WTC11 (cell line): ENCODE measurements around the gene OR52K2. TPM values are rescaled to one million over a fixed set of nuclear protein-coding genes. Genes with fewer than 3 reads are reported as not detected.

Experiments
- ATAC-seq: fragments of 200-7000 bp; cut with Tn5 transposase; 2 replicates; pipeline ENCODE4 v1.10.0; 2021; ENCODE audit warnings: mild to moderate bottlenecking, moderate library complexity
- CTCF ChIA-PET: fragments of 300-600 bp; sonication (Branson Sonifier 250); formaldehyde crosslinking; loops from one replicate; lab custom pipeline; 2021; ENCODE audit warnings: antibody characterized with exemption; lab: Charles Lee
- POLR2A ChIA-PET: fragments of 350-600 bp; sonication (Branson Sonifier 250); formaldehyde crosslinking; loops from one replicate; lab custom pipeline; 2021; ENCODE audit warnings: antibody characterized with exemption; lab: Charles Lee
- DNase-seq: peaks from one replicate; pipeline ENCODE4 v3.0.0; 2021; ENCODE audit warnings: low spot score
- H3K27ac Mint-ChIP-seq: 2 replicates; pipeline ENCODE4 v1.8.0; 2021; ENCODE audit warnings: mixed read lengths
- H3K27me3 Mint-ChIP-seq: 2 replicates; pipeline ENCODE4 v1.8.0; 2021; ENCODE audit warnings: low read depth, mild to moderate bottlenecking, moderate library complexity, mixed read lengths
- H3K36me3 Mint-ChIP-seq: 2 replicates; pipeline ENCODE4 v1.8.0; 2021; ENCODE audit warnings: mixed read lengths
- H3K4me1 Mint-ChIP-seq: 2 replicates; pipeline ENCODE4 v1.8.0; 2022; ENCODE audit warnings: mixed read lengths
- H3K4me3 Mint-ChIP-seq: 2 replicates; pipeline ENCODE4 v1.8.0; 2021; ENCODE audit warnings: mild to moderate bottlenecking, moderate library complexity, mixed read lengths
- H3K9me3 Mint-ChIP-seq: 2 replicates; pipeline ENCODE4 v1.8.0; 2021; ENCODE audit warnings: mixed read lengths
- ATF2 ChIP-seq: sonication (generic); formaldehyde crosslinking; IDR thresholded peaks from 2 replicates; pipeline ENCODE4 v1.8.1; 2022; ENCODE audit warnings: low read depth, missing genetic modification reagents, borderline replicate concordance
- CBFB ChIP-seq: sonication (generic); formaldehyde crosslinking; IDR thresholded peaks from 2 replicates; pipeline ENCODE4 v1.8.1; 2022; ENCODE audit warnings: mild to moderate bottlenecking, low read depth, missing genetic modification reagents
- E2F1 ChIP-seq: sonication (generic); formaldehyde crosslinking; IDR thresholded peaks from 2 replicates; pipeline ENCODE4 v1.8.0; 2022; ENCODE audit warnings: mild to moderate bottlenecking, missing genetic modification reagents
- ELF4 ChIP-seq: sonication (generic); formaldehyde crosslinking; IDR thresholded peaks from 2 replicates; pipeline ENCODE4 v1.8.1; 2022; ENCODE audit warnings: low read depth, mild to moderate bottlenecking, moderate library complexity, missing genetic modification reagents
- FOXP1 ChIP-seq: sonication (generic); formaldehyde crosslinking; IDR thresholded peaks from 2 replicates; pipeline ENCODE4 v1.8.0; 2022; ENCODE audit warnings: missing genetic modification reagents, mild to moderate bottlenecking, moderate library complexity, borderline replicate concordance
- GRHL2 ChIP-seq: fragments of 250-450 bp; sonication (Bioruptor Pico); IDR thresholded peaks from 2 replicates; pipeline ENCODE4 v1.8.0; 2022; ENCODE audit warnings: mild to moderate bottlenecking, moderate library complexity; ENCODE audit not compliant: insufficient replicate concordance, severe bottlenecking
- GTF2I ChIP-seq: fragments of 250-450 bp; sonication (Bioruptor Pico); conservative IDR thresholded peaks from 2 replicates; pipeline ENCODE4 v1.4.0; 2021; ENCODE audit warnings: mild to moderate bottlenecking
- IRF1 ChIP-seq: sonication (generic); formaldehyde crosslinking; IDR thresholded peaks from 2 replicates; pipeline ENCODE4 v1.8.0; 2023; ENCODE audit warnings: missing genetic modification reagents
- IRF2 ChIP-seq: sonication (generic); formaldehyde crosslinking; IDR thresholded peaks from 2 replicates; pipeline ENCODE4 v1.8.0; 2022; ENCODE audit warnings: low read depth, missing genetic modification reagents, borderline replicate concordance
- RORB ChIP-seq: fragments of 250-450 bp; sonication (Bioruptor Pico); IDR thresholded peaks from 2 replicates; pipeline ENCODE4 v1.9.0; 2021; ENCODE audit warnings: mild to moderate bottlenecking
- SP1 ChIP-seq: sonication (generic); formaldehyde crosslinking; conservative IDR thresholded peaks from 2 replicates; pipeline ENCODE4 v1.8.1; 2022; ENCODE audit warnings: missing genetic modification reagents
- ZBTB43 ChIP-seq: sonication (generic); formaldehyde crosslinking; IDR thresholded peaks from 2 replicates; pipeline ENCODE4 v1.8.1; 2023; ENCODE audit warnings: mild to moderate bottlenecking, missing genetic modification reagents
- ZNF138 ChIP-seq: sonication (generic); formaldehyde crosslinking; conservative IDR thresholded peaks from 2 replicates; pipeline ENCODE4 v1.8.1; 2022; ENCODE audit warnings: mild to moderate bottlenecking, moderate library complexity, missing genetic modification reagents
- ZNF219 ChIP-seq: sonication (generic); formaldehyde crosslinking; IDR thresholded peaks from 2 replicates; pipeline ENCODE4 v1.8.0; 2023; ENCODE audit warnings: missing genetic modification reagents, mild to moderate bottlenecking, borderline replicate concordance
- ZNF232 ChIP-seq: sonication (generic); formaldehyde crosslinking; IDR thresholded peaks from 2 replicates; pipeline ENCODE4 v1.8.0; 2022; ENCODE audit warnings: mild to moderate bottlenecking, missing genetic modification reagents
- ZNF263 ChIP-seq: sonication (generic); formaldehyde crosslinking; IDR thresholded peaks from 2 replicates; pipeline ENCODE4 v1.8.1; 2022; ENCODE audit warnings: low read depth, mild to moderate bottlenecking, moderate library complexity, missing genetic modification reagents
- ZNF317 ChIP-seq: sonication (generic); formaldehyde crosslinking; IDR thresholded peaks from 2 replicates; pipeline ENCODE4 v1.8.1; 2023; ENCODE audit warnings: low read depth, mild to moderate bottlenecking, moderate library complexity, missing genetic modification reagents, borderline replicate concordance
- ZNF396 ChIP-seq: fragments of 250-450 bp; sonication (Bioruptor Pico); IDR thresholded peaks from 2 replicates; pipeline ENCODE4 v1.8.0; 2021; ENCODE audit warnings: mild to moderate bottlenecking, moderate library complexity, borderline replicate concordance
- ZNF416 ChIP-seq: fragments of 250-450 bp; sonication (Bioruptor Pico); IDR thresholded peaks from 2 replicates; pipeline ENCODE4 v1.9.0; 2021; ENCODE audit warnings: mild to moderate bottlenecking, inconsistent platforms
- ZNF425 ChIP-seq: fragments of 250-450 bp; sonication (Bioruptor Pico); conservative IDR thresholded peaks from 2 replicates; pipeline ENCODE4 v1.9.0; 2021; ENCODE audit warnings: mild to moderate bottlenecking
- ZNF671 ChIP-seq: fragments of 250-450 bp; sonication (Bioruptor Pico); IDR thresholded peaks from 2 replicates; pipeline ENCODE4 v1.8.0; 2021; ENCODE audit warnings: mild to moderate bottlenecking
- total RNA-seq: library from RNA; stranded (reverse); gene quantifications from 3 replicates; pipeline ENCODE4 v1.2.3, GENCODE V29; 2021

Gene OR52K2
- total RNA-seq, 1 experiment from 2014 or later, result not detected

DNA sequence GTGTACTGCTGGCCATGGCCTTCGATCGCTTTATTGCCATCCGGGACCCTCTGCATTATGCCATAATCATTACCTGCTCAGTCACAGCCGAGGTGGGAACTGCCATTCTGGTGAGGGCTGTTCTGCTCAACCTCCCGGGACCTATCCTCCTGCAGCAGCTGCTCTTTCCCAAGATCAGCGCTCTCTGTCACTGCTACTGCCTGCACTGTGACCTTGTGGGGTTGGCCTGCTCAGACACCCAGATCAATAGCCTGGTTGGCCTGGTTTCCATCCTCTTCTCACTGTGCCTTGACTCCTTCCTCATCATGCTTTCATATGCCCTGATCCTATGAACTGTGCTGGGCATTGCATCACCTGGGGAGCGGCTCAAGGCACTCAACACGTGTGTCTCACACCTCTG is 30.7 kb upstream of the OR52K2 start:
- no peak overlapping the region for H3K27ac Mint-ChIP-seq
- ATAC-seq (no peak), DNase-seq (no peak)
- peaks cover 4% of the 10 kb centered on the region for H3K9me3 Mint-ChIP-seq
- POLR2A ChIA-PET, result no interaction called here
- H3K27me3 Mint-ChIP-seq, result no peaks in the 10 kb centered on the region; the same call in 1 of the 2 replicates
- H3K4me1 Mint-ChIP-seq, result no peaks in the 10 kb centered on the region
- H3K4me3 Mint-ChIP-seq, result no peak overlapping the region
- no peaks in the 10 kb centered on the region for H3K36me3 Mint-ChIP-seq
- TF ChIP-seq ZNF263 (CRISPR knock-in tag) (no peak), ZNF138 (CRISPR knock-in tag) (no peak), CBFB (CRISPR knock-in tag) (no peak), RORB (CRISPR knock-in tag) (no peak), ZBTB43 (no peak), GTF2I (no peak), ZNF219 (CRISPR knock-in tag) (no peak)
- CTCF ChIA-PET, result no interaction called here

- no peak for ATAC-seq
- H3K4me3 Mint-ChIP-seq, result no peak overlapping the region
- no peaks in the 10 kb centered on the region for H3K36me3 Mint-ChIP-seq
- peaks cover 9% of the 10 kb centered on the region for H3K4me1 Mint-ChIP-seq
- POLR2A ChIA-PET, result no interaction called here
- no peak for DNase-seq
- TF ChIP-seq IRF2 (CRISPR knock-in tag) (no peak), GRHL2 (CRISPR knock-in tag) (no peak), E2F1 (no peak)
- TF ChIP-seq, all 79 proteins: peak for 0
- Mint-ChIP-seq H3K27me3 (peaks cover 2% of the 10 kb centered on the region; the same call in 1 of the 2 replicates), H3K9me3 (peaks cover 6% of the 10 kb centered on the region; the same call in 1 of the 2 replicates), H3K27ac (no peak overlapping the region)
- CTCF ChIA-PET, result no interaction called here
Observed at GRCh38 chr11:4430051-4430450, 19.0 kb upstream of the OR52K2 start.

- ChIA-PET CTCF (no interaction called here), POLR2A (no interaction called here)
- peaks cover 2% of the 10 kb centered on the region; the same call in 1 of the 2 replicates for H3K27me3 Mint-ChIP-seq
- H3K36me3 Mint-ChIP-seq, result no peaks in the 10 kb centered on the region
- no peak overlapping the region for H3K27ac Mint-ChIP-seq
- ATAC-seq, result no peak
- TF ChIP-seq ZNF425 (CRISPR knock-in tag) (no peak), SP1 (CRISPR knock-in tag) (no peak), ZNF671 (CRISPR knock-in tag) (no peak), IRF1 (no peak), ZNF317 (CRISPR knock-in tag) (no peak), ELF4 (CRISPR knock-in tag) (no peak), FOXP1 (CRISPR knock-in tag) (no peak), ZNF232 (no peak), ATF2 (CRISPR knock-in tag) (no peak), ZNF416 (CRISPR knock-in tag) (no peak), CBFB (CRISPR knock-in tag) (no peak), GTF2I (no peak), ZNF396 (CRISPR knock-in tag) (no peak)
- H3K4me3 Mint-ChIP-seq, result no peak overlapping the region
- peaks cover 10% of the 10 kb centered on the region for H3K9me3 Mint-ChIP-seq
- H3K4me1 Mint-ChIP-seq, result peaks cover 12% of the 10 kb centered on the region
- DNase-seq, result no peak
Observed at GRCh38 chr11:4433856-4434255, 15.2 kb upstream of the OR52K2 start.
